ENCODE data around the gene LRRC73.

LRRC73 gene

GRCh38 chr6:43510827-43511163, 649 bp upstream of the LRRC73 start:
- Histone ChIP-seq H3K27me3 (ENCODE audit: control insufficient read depth in 1 of 2, insufficient read depth in 2 of 2, low read length in 2 of 2) (peaks cover 0 to 2% of the 10 kb centered on the region in 2 donors), H3K36me3 (ENCODE audit: control insufficient read depth in 2 of 2, insufficient read depth in 2 of 2, low read length in 2 of 2) (peaks cover 25 to 36% of the 10 kb centered on the region in 2 donors), H3K4me3 (ENCODE audit: low read length in 2 of 2) (peak overlapping the region; percentile 67 to 73), H3K27ac (ENCODE audit: low read length) (peak overlapping the region; percentile 31), H3K4me1 (ENCODE audit: control insufficient read depth, insufficient read depth, low read length) (peaks cover 31% of the 10 kb centered on the region), H3K9ac (ENCODE audit: low read length in 2 of 2) (peak overlapping the region in 1 of 2 donors; percentile 71), H3K9me3 (ENCODE audit: control insufficient read depth in 2 of 2, low read length in 2 of 2) (no peaks in the 10 kb centered on the region)

DNA sequence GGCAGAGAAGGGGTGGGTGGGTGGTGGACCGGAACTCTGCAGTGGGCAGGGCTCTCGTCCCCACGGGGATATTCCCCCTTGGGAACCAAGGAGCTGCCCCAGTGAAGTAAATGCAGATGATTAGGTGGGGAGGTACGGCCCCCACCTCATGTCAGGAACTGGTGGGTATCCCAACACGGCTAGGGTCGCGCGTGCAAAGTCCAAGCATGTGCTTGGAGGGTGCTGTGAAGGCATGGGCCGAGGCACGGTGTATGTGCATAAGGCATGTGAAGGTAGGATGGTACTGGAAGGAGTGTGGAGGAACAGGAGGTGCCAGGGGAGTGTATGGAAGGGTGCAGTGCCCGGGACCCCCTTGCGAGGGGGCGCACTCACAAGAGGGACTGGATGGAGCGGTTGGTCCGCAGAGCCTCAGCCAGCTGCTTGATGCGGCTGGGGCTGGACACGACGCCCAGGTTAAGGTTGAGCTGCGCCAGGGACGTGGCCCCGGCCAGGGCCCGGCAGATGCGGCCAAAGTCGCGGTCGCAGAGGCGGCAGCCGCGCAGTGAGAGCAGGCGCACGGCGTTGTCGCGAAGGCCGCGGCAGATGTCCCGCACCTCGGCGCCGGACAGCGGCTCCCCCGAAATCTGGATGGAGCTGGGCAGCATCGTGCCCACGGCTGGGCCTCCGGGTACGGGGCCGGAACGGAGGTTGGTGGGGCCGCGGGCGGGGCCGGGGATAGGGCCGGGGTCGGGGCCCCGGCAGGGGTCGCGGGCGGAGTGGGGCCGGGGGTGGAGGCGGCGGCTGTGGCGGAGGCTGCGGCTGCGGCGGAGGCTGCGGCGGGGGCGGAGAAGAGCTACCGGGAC, 783 bp downstream of the LRRC73 start:
- H3K36me3 ChIP-seq (ENCODE audit: control insufficient read depth in 2 of 2, insufficient read depth in 2 of 2, low read length in 2 of 2): peaks cover 26 to 35% of the 10 kb centered on the region in 2 donors
- no peak overlapping the region for H3K27ac ChIP-seq (ENCODE audit: low read length)
- H3K9ac ChIP-seq (ENCODE audit: low read length in 2 of 2): peak overlapping the region in 1 of 2 donors; percentile 29
- no peaks in the 10 kb centered on the region for H3K9me3 ChIP-seq (ENCODE audit: control insufficient read depth in 2 of 2, low read length in 2 of 2)
- H3K27me3 ChIP-seq (ENCODE audit: control insufficient read depth in 1 of 2, insufficient read depth in 2 of 2, low read length in 2 of 2): peaks cover 0 to 2% of the 10 kb centered on the region in 2 donors
- peaks cover 22% of the 10 kb centered on the region for H3K4me1 ChIP-seq (ENCODE audit: control insufficient read depth, insufficient read depth, low read length)
- peak overlapping the region; percentile 40 to 73 for H3K4me3 ChIP-seq (ENCODE audit: low read length in 2 of 2)

GRCh38 chr6:43508481-43509141, 1.5 kb downstream of the LRRC73 start:
- H3K36me3 ChIP-seq (ENCODE audit: control insufficient read depth in 2 of 2, insufficient read depth in 2 of 2, low read length in 2 of 2): peaks cover 28 to 36% of the 10 kb centered on the region in 2 donors
- H3K27ac ChIP-seq (ENCODE audit: low read length): no peak overlapping the region
- H3K27me3 ChIP-seq (ENCODE audit: control insufficient read depth in 1 of 2, insufficient read depth in 2 of 2, low read length in 2 of 2): peaks cover 0 to 2% of the 10 kb centered on the region in 2 donors
- H3K9me3 ChIP-seq (ENCODE audit: control insufficient read depth in 2 of 2, low read length in 2 of 2): no peaks in the 10 kb centered on the region
- peaks cover 22% of the 10 kb centered on the region for H3K4me1 ChIP-seq (ENCODE audit: control insufficient read depth, insufficient read depth, low read length)
- H3K9ac ChIP-seq (ENCODE audit: low read length in 2 of 2): no peak overlapping the region
- no peak overlapping the region for H3K4me3 ChIP-seq (ENCODE audit: low read length in 2 of 2)

- Histone ChIP-seq H3K36me3 (ENCODE audit: control insufficient read depth in 2 of 2, insufficient read depth in 2 of 2, low read length in 2 of 2) (peaks cover 25 to 37% of the 10 kb centered on the region in 2 donors), H3K4me3 (ENCODE audit: low read length in 2 of 2) (no peak overlapping the region), H3K27ac (ENCODE audit: low read length) (no peak overlapping the region), H3K4me1 (ENCODE audit: control insufficient read depth, insufficient read depth, low read length) (peaks cover 22% of the 10 kb centered on the region), H3K9ac (ENCODE audit: low read length in 2 of 2) (peak overlapping the region; percentile 35 to 42), H3K9me3 (ENCODE audit: control insufficient read depth in 2 of 2, low read length in 2 of 2) (no peaks in the 10 kb centered on the region), H3K27me3 (ENCODE audit: control insufficient read depth in 1 of 2, insufficient read depth in 2 of 2, low read length in 2 of 2) (peaks cover 0 to 2% of the 10 kb centered on the region in 2 donors)
These were observed 3.3 kb downstream of the LRRC73 start for GRCh38 chr6:43506667-43507471.

DNA sequence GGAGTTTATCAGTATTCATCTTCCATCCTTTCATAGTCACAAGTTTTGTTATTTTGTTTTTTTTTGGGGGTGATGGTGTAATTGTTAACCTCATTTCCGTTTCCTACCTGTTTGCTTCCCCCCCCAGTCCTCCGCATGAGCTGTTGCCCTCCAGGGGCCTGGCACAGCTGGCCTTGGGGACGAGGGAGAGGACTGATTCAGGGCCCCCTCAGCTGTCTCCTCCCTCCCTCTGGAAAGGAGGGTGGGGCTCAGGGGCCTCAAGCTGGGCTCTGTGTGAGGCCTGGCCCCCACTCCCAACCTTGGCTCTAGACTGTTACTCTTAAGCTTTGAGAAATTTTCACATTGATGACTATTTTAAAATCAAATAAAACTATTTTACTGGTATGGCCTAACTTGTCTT, 4.0 kb downstream of the LRRC73 start:
- Histone ChIP-seq H3K4me1 (ENCODE audit: control insufficient read depth, insufficient read depth, low read length) (peaks cover 22% of the 10 kb centered on the region), H3K36me3 (ENCODE audit: control insufficient read depth in 2 of 2, insufficient read depth in 2 of 2, low read length in 2 of 2) (peaks cover 25 to 35% of the 10 kb centered on the region in 2 donors), H3K27me3 (ENCODE audit: control insufficient read depth in 1 of 2, insufficient read depth in 2 of 2, low read length in 2 of 2) (peaks cover 0 to 2% of the 10 kb centered on the region in 2 donors), H3K4me3 (ENCODE audit: low read length in 2 of 2) (no peak overlapping the region), H3K27ac (ENCODE audit: low read length) (no peak overlapping the region), H3K9me3 (ENCODE audit: control insufficient read depth in 2 of 2, low read length in 2 of 2) (no peaks in the 10 kb centered on the region), H3K9ac (ENCODE audit: low read length in 2 of 2) (no peak overlapping the region)

GRCh38 chr6:43505718-43506117, 4.4 kb downstream of the LRRC73 start:
- Histone ChIP-seq H3K9me3 (ENCODE audit: control insufficient read depth in 2 of 2, low read length in 2 of 2) (no peaks in the 10 kb centered on the region), H3K27me3 (ENCODE audit: control insufficient read depth in 1 of 2, insufficient read depth in 2 of 2, low read length in 2 of 2) (peaks cover 0 to 2% of the 10 kb centered on the region in 2 donors), H3K36me3 (ENCODE audit: control insufficient read depth in 2 of 2, insufficient read depth in 2 of 2, low read length in 2 of 2) (peaks cover 29 to 39% of the 10 kb centered on the region in 2 donors), H3K9ac (ENCODE audit: low read length in 2 of 2) (no peak overlapping the region), H3K4me3 (ENCODE audit: low read length in 2 of 2) (no peak overlapping the region), H3K27ac (ENCODE audit: low read length) (no peak overlapping the region), H3K4me1 (ENCODE audit: control insufficient read depth, insufficient read depth, low read length) (peaks cover 21% of the 10 kb centered on the region)

- Histone ChIP-seq H3K9ac (ENCODE audit: low read length in 2 of 2) (no peak overlapping the region), H3K36me3 (ENCODE audit: control insufficient read depth in 2 of 2, insufficient read depth in 2 of 2, low read length in 2 of 2) (peaks cover 35 to 46% of the 10 kb centered on the region in 2 donors), H3K9me3 (ENCODE audit: control insufficient read depth in 2 of 2, low read length in 2 of 2) (no peaks in the 10 kb centered on the region), H3K27me3 (ENCODE audit: control insufficient read depth in 1 of 2, insufficient read depth in 2 of 2, low read length in 2 of 2) (peaks cover 0 to 2% of the 10 kb centered on the region in 2 donors), H3K4me3 (ENCODE audit: low read length in 2 of 2) (no peak overlapping the region), H3K4me1 (ENCODE audit: control insufficient read depth, insufficient read depth, low read length) (peaks cover 17% of the 10 kb centered on the region), H3K27ac (ENCODE audit: low read length) (no peak overlapping the region)
These were observed 5.2 kb downstream of the LRRC73 start for GRCh38 chr6:43504756-43505593.

DNA sequence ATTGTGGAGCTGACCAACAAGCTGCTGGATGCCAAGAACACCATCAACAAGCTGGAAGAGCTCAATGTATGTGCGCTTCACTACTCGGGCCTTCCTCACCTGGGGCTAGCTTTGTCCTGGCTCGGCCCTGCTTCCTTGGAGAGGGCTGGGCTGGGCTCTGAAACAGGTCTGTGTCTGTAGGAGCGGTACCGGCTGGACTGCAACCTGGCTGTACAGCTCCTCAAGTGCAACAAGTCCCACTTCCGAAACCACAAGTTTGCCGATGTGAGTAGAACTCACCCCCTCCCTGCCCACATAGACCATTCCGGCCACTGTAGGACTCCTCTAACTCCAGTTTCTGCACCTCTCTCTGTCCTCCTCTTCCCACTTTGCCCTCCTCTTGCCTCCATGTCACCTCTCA, 6.7 kb downstream of the LRRC73 start:
- Histone ChIP-seq H3K27me3 (ENCODE audit: control insufficient read depth in 1 of 2, insufficient read depth in 2 of 2, low read length in 2 of 2) (no peaks in the 10 kb centered on the region), H3K9me3 (ENCODE audit: control insufficient read depth in 2 of 2, low read length in 2 of 2) (no peaks in the 10 kb centered on the region), H3K27ac (ENCODE audit: low read length) (no peak overlapping the region), H3K4me1 (ENCODE audit: control insufficient read depth, insufficient read depth, low read length) (peaks cover 11% of the 10 kb centered on the region), H3K9ac (ENCODE audit: low read length in 2 of 2) (no peak overlapping the region), H3K4me3 (ENCODE audit: low read length in 2 of 2) (no peak overlapping the region), H3K36me3 (ENCODE audit: control insufficient read depth in 2 of 2, insufficient read depth in 2 of 2, low read length in 2 of 2) (peaks cover 46 to 61% of the 10 kb centered on the region in 2 donors)

GRCh38 chr6:43502666-43503065, 7.5 kb downstream of the LRRC73 start:
- H3K4me3 ChIP-seq (ENCODE audit: low read length in 2 of 2): no peak overlapping the region
- H3K27me3 ChIP-seq (ENCODE audit: control insufficient read depth in 1 of 2, insufficient read depth in 2 of 2, low read length in 2 of 2): no peaks in the 10 kb centered on the region
- peaks cover 11% of the 10 kb centered on the region for H3K4me1 ChIP-seq (ENCODE audit: control insufficient read depth, insufficient read depth, low read length)
- no peaks in the 10 kb centered on the region for H3K9me3 ChIP-seq (ENCODE audit: control insufficient read depth in 2 of 2, low read length in 2 of 2)
- no peak overlapping the region for H3K27ac ChIP-seq (ENCODE audit: low read length)
- H3K36me3 ChIP-seq (ENCODE audit: control insufficient read depth in 2 of 2, insufficient read depth in 2 of 2, low read length in 2 of 2): peaks cover 46 to 66% of the 10 kb centered on the region in 2 donors
- no peak overlapping the region for H3K9ac ChIP-seq (ENCODE audit: low read length in 2 of 2)

- Histone ChIP-seq H3K27ac (ENCODE audit: low read length) (no peak overlapping the region), H3K27me3 (ENCODE audit: control insufficient read depth in 1 of 2, insufficient read depth in 2 of 2, low read length in 2 of 2) (no peaks in the 10 kb centered on the region), H3K4me3 (ENCODE audit: low read length in 2 of 2) (no peak overlapping the region), H3K9ac (ENCODE audit: low read length in 2 of 2) (no peak overlapping the region), H3K36me3 (ENCODE audit: control insufficient read depth in 2 of 2, insufficient read depth in 2 of 2, low read length in 2 of 2) (peaks cover 45 to 72% of the 10 kb centered on the region in 2 donors), H3K9me3 (ENCODE audit: control insufficient read depth in 2 of 2, low read length in 2 of 2) (no peaks in the 10 kb centered on the region), H3K4me1 (ENCODE audit: control insufficient read depth, insufficient read depth, low read length) (peaks cover 19% of the 10 kb centered on the region)
These were observed 9.2 kb downstream of the LRRC73 start for GRCh38 chr6:43500921-43501320.
